Activated CD8-positive, alpha-beta memory T cell treated with anti-CD3 and anti-CD28 coated beads, Interleukin-2, amount 50 U/mL, for 1 hour (primary cell): ENCODE data around the gene CAPN10.
"Not testable (repeated sequence)": the region's sequence is repeated elsewhere in the genome, so short reads cannot be mapped to it uniquely, and the experiment has no call there.

ENCODE experiments used
- DNase-seq: peaks from one replicate; pipeline ENCODE4 v3.0.0-alpha.2; 2020; ENCODE audit errors: extremely low read depth

The CAPN10 gene

DNA sequence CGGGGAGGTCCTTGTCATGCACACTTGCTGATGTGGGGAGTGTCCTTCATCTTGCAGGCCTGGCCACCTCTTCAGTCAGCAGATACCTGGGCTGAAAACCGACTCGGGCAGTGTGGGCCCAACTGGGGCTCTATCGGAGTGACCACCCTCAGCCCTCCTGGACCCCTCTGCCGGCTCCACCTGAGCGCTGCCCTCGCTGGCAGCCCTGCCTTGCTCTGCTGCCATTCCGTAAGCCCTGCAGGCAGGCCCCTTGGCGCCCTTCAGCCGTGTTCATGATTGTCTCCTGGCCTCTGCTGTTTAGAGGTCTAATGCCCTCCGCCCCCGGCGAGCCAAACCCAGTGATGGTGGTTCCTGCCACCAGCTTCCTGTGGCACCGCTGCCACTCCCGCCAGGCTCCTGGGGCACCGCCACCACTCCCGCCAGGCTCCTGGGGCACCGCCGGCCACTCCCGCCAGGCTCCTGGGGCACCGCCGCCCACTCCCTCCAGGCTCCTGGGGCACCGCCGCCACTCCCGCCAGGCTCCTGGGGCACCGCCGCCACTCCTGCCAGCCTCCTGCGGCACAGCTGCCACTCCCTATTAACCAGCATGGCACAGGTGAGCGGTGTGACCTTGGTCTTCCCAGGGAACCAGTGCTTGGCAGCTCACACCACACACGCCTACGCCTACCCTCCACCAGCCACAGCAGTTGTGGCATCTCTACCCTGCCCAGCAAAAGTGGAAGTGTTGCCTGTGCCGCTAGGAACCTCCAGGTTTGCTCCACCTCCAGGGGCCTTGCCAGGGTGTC is 15.9 kb downstream of the CAPN10 start:
- no peak for DNase-seq

DNA sequence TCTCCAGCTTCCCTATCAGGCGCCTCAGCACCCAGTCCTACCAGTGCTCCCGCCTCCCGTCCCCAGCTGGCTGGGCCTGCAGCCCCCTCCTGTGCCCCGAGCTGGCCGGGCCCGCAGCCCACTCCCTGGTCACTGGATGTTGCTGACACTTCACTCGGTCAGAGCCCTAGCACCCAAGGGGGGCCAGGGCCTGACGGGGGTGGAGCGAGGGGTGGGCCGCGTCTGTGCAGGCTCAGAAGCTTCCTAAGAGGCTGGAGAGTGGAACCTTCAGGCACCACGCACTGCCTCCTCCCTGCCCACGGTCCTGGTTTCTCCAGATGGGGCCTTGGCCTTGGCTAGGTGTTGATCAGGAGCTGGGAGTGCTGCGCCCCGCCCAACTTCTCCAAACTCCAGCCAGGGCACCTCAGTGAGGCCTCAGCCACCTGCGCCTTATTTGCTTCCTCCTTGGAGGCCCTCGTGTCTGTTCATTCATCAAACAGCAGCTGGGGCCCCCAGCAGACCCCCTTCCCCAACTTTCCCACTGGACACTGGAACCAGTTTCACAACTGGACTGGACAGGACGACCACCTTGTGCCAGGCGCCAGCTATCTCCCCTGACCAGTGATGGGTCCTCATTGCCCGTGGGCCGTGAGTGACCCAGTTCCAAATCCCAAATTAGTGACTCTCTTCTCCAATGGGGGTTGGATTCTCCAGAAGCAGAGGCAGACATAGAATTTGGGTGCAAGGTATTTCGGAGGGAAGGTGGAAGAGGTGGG is 16.7 kb downstream of the CAPN10 start:
- DNase-seq = no peak

DNA sequence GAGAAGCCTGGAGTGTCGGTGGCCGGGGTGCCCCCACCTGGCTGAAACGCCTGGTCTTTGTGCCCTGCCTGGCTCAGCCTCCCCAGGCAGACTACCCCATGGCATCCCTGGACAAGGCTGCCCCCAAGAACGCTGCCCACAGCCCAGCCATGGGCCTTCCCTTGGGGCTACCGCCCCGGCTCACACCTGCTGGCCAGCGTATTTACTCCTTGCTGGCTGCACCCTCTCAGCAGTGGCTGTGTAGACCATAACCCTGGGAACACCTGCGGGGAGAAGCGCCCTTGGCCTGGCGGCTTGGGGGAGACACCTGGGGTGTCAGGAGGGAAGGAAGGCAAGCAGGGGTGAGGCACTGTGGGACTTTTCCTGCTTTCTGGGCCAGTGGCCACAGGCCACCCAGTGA is 17.3 kb downstream of the CAPN10 start:
- DNase-seq = no peak

DNA sequence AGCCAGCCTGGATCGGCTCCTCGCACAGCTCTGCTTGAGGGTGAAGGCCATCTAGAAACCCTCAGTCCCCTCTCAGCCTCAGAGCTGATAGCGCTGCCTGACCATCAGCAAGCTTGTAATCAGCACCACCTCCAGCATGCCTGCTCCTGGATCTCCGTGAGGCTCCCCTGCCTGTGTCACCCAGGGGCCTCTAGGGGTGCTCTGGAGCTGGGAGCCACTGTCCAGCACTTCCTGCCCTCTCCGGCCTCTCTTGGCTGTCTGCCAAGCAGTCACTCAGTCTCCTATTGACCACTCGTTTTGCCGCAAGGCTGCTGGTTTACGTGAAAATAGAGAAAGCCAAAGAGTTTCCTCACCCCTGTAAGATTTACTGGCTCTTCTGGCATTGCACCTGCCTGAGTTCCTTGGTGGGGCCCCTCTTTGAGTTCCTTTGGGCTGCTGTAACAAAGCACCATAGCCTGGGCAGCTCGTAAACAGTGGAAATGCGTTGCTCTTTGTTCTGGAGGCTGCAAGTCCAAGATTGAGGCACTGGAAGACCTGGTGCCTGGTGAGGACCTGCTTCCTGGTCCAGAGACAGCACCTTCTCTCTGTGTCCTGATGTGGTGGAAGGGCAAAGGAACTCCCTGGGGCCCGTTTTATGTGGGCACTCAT is 17.9 kb downstream of the CAPN10 start:
- no peak for DNase-seq

DNA sequence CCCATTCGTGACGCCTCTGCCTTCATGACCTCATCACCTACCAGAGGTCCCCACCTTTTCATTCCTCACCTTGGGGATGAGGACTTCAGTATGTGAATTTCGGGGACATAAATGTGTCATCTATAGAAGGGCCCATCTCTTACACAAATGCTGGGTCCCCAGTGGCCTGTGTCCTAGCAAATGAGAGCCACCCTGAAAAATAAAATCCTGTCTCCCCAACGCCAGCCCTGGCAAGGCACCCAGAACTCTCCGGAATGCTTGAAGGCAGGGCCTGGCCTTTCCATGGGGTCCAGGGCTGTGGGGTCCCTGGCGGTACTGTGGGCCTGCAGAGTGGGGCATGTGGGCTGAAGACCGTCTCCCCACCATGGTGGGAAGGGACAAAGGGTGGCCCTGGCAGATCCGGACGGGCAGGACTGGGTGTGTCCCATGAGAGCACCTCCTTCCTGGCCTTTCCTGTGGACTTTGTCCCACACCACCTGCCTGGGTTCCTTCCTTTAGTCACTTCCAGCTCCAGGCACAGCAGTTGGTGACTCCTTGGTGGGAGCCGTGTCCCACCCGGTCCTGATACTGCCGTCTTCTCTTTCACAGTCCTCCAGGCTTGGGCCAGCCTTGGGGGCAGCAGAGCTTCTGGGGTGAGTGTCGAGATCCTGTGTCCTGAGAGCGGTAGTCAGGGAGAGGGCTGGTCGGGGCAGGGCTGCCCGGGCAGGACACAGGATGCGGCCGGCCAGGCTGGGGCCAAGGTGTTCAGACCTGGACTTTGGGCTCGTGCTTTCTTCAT is 18.6 kb downstream of the CAPN10 start:
- DNase-seq = no peak

DNA sequence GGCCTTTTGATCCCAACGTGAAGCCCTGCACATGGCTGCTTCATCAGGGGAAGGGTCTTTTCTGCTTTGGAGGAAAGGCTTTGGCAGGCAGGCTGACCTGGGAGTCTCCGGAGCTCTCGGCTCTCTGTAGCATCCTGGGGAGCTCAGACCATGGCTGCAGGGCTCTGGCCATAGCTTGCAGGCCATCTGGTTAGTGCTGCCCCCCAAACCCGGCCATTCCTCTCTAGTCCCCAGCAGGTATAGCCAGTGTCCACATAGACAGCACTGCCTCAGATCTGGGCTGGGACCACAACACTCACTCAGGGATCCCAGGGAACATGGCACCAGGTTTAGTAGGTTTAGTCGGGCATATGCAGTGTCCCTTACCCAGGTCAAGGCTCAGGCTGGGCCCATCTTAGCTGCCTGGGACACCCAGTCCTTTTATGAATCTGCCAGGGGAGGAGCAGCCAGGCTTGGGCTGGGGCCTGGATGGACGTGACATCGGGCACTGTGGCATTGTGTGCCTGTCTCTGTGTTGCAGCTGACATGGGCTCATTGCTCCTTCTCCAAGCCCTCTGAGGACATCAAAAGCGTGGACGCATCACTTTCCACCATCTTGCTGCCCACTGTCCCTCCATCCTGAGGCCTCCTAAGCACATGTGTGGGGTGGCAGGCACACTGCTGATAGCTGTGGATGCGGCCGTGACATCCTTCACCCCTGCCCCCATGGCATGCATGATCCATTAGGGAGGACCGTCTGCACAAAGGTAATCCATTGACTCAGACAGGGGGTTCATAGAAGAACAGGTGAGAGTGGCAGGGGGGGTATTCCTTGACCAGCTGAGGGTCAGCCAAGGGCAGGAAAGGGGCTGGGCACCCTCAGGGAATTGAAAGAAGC is 19.6 kb downstream of the CAPN10 start:
- no peak for DNase-seq

DNA sequence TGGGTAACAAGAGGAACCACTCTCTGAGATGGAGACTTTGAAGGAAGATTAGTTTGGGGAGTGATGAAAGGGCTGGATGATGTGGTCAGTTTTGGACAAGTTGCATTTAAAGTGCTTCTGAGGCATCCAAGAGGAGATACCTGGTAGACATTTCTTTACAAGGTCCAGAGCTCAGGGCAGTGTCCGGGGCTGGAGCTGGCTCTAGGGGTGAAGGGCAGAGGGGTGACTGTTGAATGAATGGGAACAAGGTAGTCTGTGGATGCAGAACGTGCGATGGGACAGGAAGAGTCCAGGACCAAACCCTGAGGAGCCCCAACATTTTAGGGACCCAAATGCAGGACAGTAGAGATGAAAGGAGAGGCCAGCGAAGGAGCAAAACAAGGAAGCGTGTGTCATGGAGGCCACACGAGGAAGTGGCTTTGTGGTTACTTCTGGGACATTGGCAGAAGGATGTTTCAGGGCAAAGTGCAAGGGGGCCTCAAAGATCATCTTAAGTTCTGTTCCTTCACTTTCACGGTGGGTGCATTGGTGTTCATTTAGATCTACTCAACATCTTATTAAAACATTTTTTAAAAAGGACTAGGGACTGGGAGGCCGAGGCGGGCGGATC is 25.2 kb downstream of the CAPN10 start:
- no peak for DNase-seq

DNA sequence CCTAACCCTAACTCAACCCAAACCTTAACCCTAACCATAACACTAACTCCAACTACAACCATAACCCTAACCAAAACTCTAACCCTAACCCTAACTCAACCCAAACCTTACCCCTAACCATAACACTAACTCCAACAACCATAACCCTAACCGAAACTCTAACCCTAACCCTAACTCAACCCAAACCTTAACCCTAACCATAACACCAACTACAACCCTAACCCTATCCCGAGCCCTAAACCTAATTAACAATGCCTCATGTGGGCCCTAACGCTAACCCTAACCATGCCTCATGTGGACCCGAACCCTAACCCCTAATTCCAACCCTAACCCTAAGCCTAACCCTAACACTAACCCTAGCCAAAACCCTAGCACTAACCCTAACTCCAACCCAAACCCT is 27.2 kb downstream of the CAPN10 start:
- no peak for DNase-seq

DNA sequence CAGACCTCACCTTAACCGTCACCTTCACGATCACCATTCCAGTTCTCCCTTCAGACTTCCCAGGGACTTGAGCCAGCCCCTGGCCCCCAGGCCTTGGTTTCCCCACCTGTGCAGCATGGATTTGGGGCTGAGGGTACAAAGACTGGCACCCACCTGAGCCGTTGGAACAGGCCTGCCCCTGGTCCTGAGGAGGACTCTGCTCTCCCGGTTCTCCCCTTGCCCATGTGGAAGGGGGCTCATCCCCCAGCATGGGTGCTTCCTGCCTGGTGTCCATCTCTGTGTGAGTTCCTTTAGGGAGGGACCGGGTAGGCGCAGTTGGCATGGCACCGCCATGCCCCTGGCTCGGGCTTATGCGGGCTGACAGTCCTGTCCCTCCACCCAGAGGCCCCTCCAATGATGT is 27.9 kb downstream of the CAPN10 start:
- DNase-seq = no peak

DNA sequence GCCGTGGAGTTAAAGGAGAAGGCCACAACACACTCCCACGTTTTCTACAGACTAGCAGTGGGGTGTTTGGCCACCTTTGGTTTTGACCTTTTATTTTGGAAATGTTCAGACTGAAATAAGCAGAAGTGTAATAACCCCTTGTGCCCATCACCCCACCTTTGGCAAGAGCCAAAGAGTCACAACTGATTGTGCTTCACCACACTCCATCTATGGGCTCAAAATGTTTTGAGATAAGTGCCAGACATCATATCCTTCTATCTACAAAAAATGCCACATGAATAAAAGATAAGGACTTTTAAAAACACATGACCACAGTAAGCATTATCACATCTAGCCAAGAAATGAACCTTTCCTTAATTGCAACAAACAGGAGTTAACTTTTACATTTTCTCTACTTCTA is 28.9 kb downstream of the CAPN10 start:
- DNase-seq = no peak

DNA sequence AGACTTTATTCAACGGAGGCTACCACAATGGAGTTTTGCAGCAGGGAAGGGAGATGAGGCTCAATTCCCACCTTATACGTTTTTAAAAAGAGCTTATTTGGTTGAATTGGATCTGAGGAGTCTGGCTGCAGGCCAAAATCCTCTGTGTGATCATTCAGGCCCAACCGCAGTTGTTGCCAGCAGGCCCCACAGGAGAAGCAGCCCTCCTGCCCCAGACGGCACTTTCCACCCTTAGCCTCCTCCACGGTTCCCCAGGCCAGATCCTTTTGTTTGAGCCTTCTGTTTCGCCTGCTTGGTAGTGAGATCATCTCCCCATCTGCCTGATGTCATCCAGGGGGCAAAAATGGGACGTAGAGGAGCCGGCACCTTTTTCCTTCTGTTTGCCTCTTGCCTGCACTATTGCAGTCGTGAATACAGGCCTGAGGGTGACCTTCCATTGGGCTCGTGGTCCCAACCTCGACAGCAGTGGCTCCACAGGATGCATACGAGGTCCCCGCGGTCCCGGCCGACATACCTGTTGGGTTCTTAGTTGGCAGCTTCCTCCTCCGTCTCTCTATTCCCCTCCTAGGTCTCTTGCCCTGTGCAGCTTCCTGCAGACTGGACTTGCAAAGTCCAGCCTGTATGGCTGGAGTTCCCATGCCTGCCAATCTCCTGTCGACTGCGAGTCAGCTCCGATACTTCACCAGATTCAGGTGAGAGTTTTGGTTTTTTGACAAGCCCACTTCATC is 29.4 kb downstream of the CAPN10 start:
- no peak for DNase-seq

DNA sequence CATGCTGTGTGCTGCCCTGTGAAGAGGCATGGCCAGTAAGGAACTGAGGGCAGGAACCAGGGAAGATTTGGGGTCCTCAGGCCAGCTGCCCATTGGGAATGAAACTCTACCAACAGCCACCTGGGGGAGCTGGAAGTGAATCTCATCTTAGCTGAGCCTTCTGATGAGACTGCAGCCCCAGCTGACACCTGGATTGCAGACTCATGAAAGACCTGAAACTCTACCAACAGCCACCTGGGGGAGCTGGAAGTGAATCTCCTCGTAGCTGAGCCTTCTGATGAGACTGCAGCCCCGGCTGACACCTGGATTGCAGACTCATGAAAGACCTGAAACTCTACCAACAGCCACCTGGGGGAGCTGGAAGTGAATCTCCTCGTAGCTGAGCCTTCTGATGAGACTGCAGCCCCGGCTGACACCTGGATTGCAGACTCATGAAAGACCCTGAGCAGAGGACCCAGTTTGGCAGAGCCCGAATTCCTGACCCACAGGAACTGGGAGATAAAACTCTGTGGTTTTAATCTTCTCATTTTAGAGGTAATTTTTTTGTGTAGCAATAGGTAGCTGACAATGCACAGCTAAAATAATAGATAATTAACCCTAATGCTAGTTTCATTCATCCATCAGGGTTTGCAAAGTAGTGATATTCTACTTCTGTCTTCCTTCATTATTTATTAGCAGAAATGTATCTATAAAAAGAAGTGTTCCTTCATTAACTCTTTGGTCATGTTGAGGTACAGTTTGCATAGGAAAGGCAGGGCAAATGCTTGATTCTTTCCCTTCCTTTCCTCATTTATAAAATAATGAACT is 30.5 kb downstream of the CAPN10 start:
- DNase-seq = not testable (repeated sequence)

DNA sequence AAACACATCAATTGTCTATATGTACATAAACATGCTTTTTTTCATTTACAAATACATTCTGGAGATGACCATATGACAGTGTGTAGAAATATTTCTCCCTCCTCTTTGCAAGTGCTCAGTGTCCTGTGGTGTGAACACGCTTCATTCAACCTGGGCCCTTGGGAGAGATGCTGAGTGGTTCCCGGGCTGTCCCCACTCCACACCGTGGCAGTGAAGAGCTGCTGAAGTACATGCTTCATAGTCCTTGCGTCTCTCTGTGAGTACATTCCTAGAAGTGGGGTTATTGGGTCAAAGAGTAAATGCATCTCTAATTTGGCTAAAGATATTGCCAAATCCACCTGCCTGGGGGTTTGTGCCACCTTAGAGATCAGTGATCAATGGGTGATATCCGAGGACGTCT is 32.2 kb downstream of the CAPN10 start:
- no peak for DNase-seq

DNA sequence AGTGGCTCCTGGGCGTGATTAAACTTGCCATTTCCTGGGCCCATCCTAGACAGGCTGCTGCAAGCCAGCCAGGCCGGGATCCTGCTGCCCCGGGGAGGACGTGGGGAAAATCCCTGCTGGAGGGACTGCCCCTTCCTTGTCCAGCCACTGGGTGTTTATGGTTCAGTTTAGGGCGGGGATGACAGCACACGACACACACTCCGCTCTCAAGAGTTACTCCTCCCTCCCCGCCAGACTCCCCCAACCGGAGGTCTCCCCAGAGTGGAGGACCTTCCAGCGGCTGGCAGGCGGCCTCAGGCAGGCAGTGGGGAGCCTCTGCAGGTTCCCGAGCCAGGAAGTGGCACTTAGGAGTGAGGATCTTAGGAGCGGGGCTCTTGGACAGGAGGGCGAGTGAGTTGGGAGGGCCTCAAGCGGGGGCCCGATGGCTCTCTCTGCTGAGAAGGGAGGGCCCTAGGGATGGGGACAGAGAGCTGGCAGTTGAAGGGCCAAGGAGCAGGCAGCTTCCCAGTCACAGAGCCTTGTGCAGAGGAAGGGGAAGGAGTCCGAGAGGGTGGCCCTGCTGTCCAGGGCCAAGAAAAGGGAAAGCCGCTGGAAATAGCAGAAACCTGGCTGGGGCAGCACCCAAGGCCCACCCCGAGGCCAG is 33.1 kb downstream of the CAPN10 start:
- DNase-seq = no peak

DNA sequence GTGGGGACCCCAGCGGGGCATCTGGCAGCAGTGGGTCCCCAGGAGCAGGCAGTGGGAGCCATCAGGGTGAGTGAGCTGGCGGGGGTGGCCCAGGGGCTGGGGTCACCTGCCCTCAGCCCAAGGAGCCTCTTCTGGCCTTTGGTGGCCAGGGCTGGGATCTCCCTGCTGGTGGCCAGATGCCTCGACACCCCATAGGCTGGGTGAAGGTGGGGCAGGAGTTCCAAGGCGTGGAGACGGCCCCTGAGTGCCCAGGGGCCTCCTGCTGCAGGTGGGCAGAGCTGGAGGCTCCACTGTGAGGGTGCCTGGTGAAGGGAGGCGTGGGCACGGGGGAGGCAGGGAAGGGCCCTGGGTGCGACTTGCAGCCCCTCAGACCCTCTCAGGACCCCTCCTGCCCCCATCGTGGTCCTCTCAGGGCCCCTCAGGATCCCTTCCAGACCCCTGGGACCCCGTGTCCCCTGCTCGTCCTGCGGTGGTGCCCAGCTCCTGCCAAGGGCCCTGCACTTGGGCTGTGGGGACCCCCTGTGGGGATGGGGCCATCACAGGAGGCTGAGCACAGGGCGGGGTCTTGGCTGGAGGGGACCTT is 33.7 kb downstream of the CAPN10 start:
- DNase-seq = no peak

DNA sequence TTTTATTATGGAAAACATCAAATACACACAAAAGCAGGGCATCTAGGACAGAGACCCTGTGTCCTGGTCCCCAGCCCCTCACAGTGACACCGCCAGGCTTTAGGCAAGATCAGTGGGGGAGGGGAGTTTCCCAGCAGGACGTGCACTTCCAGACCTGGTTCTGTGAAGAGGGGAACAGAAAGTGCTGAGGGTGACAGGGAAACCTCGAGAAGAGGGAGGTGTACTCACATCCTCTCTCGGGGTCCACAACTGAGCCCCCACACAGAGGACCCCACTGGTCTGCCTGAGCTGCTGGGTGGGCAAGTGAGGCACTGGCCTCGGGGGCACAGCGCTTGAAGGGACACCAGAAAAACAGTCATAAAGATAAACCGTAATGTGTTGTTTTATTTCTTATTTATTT is 34.3 kb downstream of the CAPN10 start:
- no peak for DNase-seq

DNA sequence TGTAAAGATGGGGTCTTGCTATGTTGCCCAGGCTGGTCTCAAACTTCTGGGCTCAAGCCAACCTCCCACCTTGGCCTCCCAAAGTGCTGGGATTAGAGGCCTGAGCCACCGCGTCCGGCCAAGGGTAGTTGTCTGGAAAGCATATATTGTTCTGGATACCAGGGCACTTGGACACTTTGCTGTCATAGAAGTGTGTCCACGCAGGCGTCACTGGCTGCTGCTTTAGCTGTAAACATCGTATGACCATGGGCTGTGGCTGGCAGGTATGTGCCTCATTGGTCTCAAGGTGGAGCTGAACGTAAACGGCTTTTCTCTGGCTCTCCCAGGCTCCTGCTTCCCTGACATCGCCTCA is 35.5 kb downstream of the CAPN10 start:
- DNase-seq = no peak

DNA sequence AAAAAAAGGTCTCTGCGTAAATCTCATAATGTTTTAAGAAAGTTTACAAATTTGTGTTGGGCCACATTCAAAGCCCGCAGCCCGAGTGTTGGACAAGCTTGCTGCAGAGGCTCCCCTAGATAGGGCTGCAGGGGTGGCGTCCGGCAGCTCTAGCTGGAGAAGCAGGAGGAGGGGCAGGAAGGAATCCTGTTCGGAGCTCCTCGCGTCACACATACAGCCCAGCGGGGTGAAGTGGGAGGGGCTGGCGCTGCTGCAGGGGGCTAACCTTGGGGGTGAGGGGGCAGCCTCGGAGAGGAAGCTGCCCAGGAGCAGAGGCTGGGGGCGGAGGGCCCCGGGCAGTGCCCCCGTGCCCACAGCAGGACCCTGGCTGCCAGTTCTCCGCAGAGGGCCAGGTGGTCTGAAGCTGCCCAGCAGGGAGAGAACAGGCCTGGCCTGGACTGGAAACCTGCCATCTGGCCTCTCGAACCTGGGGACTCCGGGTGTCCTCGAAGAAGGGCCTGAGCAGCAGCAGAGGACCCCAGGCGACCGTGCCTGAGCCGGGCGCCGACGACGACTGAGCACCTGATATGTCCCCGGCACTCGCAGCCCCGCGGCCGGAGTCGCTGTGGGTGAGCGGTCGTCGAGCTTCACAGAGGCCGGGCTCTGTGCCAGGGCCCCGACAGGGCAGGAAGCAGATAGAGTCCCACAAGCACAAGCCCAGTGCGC is 36.1 kb downstream of the CAPN10 start:
- peak; percentile 33 for DNase-seq
